ENCODE results near the gene PLCB3. TPM values are rescaled to one million over a fixed set of nuclear protein-coding genes. Genes with fewer than 3 reads are reported as not detected.

The PLCB3 gene
- total and polyA plus RNA-seq, 4 experiments from 2014 or later: 0.71 to 11.9 (median 10.8) TPM; not detected in 1

GRCh38 chr11:64288353-64288750, 37.0 kb downstream of the PLCB3 start:
- H3K9me3 ChIP-seq (ENCODE audit: control insufficient read depth in 1 of 2, low read length in 2 of 2): no peaks in the 10 kb centered on the region
- DNase-seq: no peak
- CTCF ChIA-PET (ENCODE audit: partially characterized antibody): interaction anchor here (1.6 to 2.6 kb wide), 2 partner anchors 20 to 83 kb away, joined by 3 to 10 read pairs; no protein-coding TSS in a partner anchor
- no peaks in the 10 kb centered on the region for H3K9me3 Mint-ChIP-seq
- H3K27ac ChIP-seq (ENCODE audit: low read depth, low read length): no peak overlapping the region
- no peaks in the 10 kb centered on the region for H3K36me3 ChIP-seq (ENCODE audit: insufficient read depth, low read length)
- peaks cover 0 to 4% of the 10 kb centered on the region in 2 donors for H3K36me3 Mint-ChIP-seq
- intact Hi-C loops (cut with micrococcal nuclease): no loop called here
- POLR2A ChIA-PET (ENCODE audit: partially characterized antibody): interaction anchor here (0.9 to 8.6 kb wide), 2 partner anchors 15 to 19 kb away, joined by 3 to 81 read pairs; partner anchors contain the start of genes CATSPERZ and ESRRA
- H3K27me3 Mint-ChIP-seq: peaks cover 11 to 14% of the 10 kb centered on the region in 2 donors
- peaks cover 17% of the 10 kb centered on the region for H3K27me3 ChIP-seq (ENCODE audit: insufficient read depth, low read length)
- peak overlapping the region in 2 of 8 donors; percentile 25 to 29 for H3K4me3 Mint-ChIP-seq
- no peak overlapping the region for H3K4me3 ChIP-seq (ENCODE audit: low read length in 2 of 2)
- H3K27ac Mint-ChIP-seq: no peak overlapping the region
- peaks cover 9 to 43% (median 19%) of the 10 kb centered on the region in 4 donors for H3K4me1 Mint-ChIP-seq
- peaks cover 29% of the 10 kb centered on the region for H3K4me1 ChIP-seq (ENCODE audit: insufficient read depth, low read length)

- H3K27me3 Mint-ChIP-seq: peaks cover 16% of the 10 kb centered on the region in 2 donors
- no peak overlapping the region for H3K4me3 ChIP-seq (ENCODE audit: low read length in 2 of 2)
- peaks cover 20% of the 10 kb centered on the region for H3K27me3 ChIP-seq (ENCODE audit: insufficient read depth, low read length)
- H3K9me3 Mint-ChIP-seq: no peaks in the 10 kb centered on the region
- H3K9me3 ChIP-seq (ENCODE audit: control insufficient read depth in 1 of 2, low read length in 2 of 2): no peaks in the 10 kb centered on the region
- no peaks in the 10 kb centered on the region for H3K36me3 ChIP-seq (ENCODE audit: insufficient read depth, low read length)
- DNase-seq: no peak
- peaks cover 0 to 4% of the 10 kb centered on the region in 2 donors for H3K36me3 Mint-ChIP-seq
- H3K4me3 Mint-ChIP-seq: peak overlapping the region in 2 of 8 donors; percentile 42 to 49
- CTCF ChIA-PET (ENCODE audit: partially characterized antibody): interaction anchor here (1.6 to 2.6 kb wide), 3 partner anchors 12 to 84 kb away, joined by 3 to 12 read pairs (median 10); partner anchors contain the start of gene CATSPERZ
- peaks cover 6 to 36% (median 15%) of the 10 kb centered on the region in 4 donors for H3K4me1 Mint-ChIP-seq
- no peak overlapping the region for H3K27ac ChIP-seq (ENCODE audit: low read depth, low read length)
- intact Hi-C loops (cut with micrococcal nuclease): no loop called here
- peak overlapping the region in 2 of 7 donors; percentile 21 to 36 for H3K27ac Mint-ChIP-seq
- H3K4me1 ChIP-seq (ENCODE audit: insufficient read depth, low read length): peaks cover 22% of the 10 kb centered on the region
- POLR2A ChIA-PET (ENCODE audit: partially characterized antibody): interaction anchor here (0.9 to 8.6 kb wide), 3 partner anchors 14 to 42 kb away, joined by 3 to 81 read pairs (median 3); partner anchors contain the start of genes CATSPERZ, ESRRA and PPP1R14B
These were observed 37.8 kb downstream of the PLCB3 start for GRCh38 chr11:64289002-64289564.

- H3K4me3 Mint-ChIP-seq: peak overlapping the region; percentile 43 to 80 (median 72)
- peak overlapping the region in 2 of 7 donors; percentile 15 to 35 for H3K27ac Mint-ChIP-seq
- peaks cover 6 to 22% (median 13%) of the 10 kb centered on the region in 4 donors for H3K4me1 Mint-ChIP-seq
- DNase-seq: peak in 1 of 5 donors; percentile 32
- H3K27me3 Mint-ChIP-seq: peaks cover 22 to 28% of the 10 kb centered on the region in 2 donors
- no peaks in the 10 kb centered on the region for H3K36me3 Mint-ChIP-seq
- Histone ChIP-seq H3K36me3 (ENCODE audit: insufficient read depth, low read length) (no peaks in the 10 kb centered on the region), H3K4me3 (ENCODE audit: low read length in 2 of 2) (no peak overlapping the region), H3K9me3 (ENCODE audit: control insufficient read depth in 1 of 2, low read length in 2 of 2) (no peaks in the 10 kb centered on the region), H3K4me1 (ENCODE audit: insufficient read depth, low read length) (peaks cover 19% of the 10 kb centered on the region), H3K27me3 (ENCODE audit: insufficient read depth, low read length) (peaks cover 32% of the 10 kb centered on the region), H3K27ac (ENCODE audit: low read depth, low read length) (no peak overlapping the region)
- CTCF ChIA-PET (ENCODE audit: partially characterized antibody): interaction anchor here (0.7 to 2.6 kb wide), 3 partner anchors 10 to 86 kb away, joined by 3 to 12 read pairs (median 10); partner anchors contain the start of gene CATSPERZ
- POLR2A ChIA-PET (ENCODE audit: partially characterized antibody): interaction anchor here (1.4 to 8.6 kb wide), 2 partner anchors 13 to 84 kb away, joined by 3 to 81 read pairs; partner anchors contain the start of genes CATSPERZ, ESRRA and FERMT3
- intact Hi-C loops (cut with micrococcal nuclease): no loop called here
- no peaks in the 10 kb centered on the region for H3K9me3 Mint-ChIP-seq
These were observed 39.3 kb downstream of the PLCB3 start for GRCh38 chr11:64290352-64291261.

- ChIA-PET CTCF (ENCODE audit: partially characterized antibody) (interaction anchor here (1.6 kb wide), 1 partner anchor 10 kb away, joined by 7 read pairs; no protein-coding TSS in a partner anchor), POLR2A (ENCODE audit: partially characterized antibody) (no interaction called here)
These were observed 40.0 kb downstream of the PLCB3 start, which contains the start of gene KCNK4 for GRCh38 chr11:64291262-64291751. Gene KCNK4 (plus strand): TSS chr11:64291302. CDS start chr11:64293019, 1,717 bp downstream.

GRCh38 chr11:64291752-64292459, 40.6 kb downstream of the PLCB3 start:
- peak in 1 of 5 donors; percentile 34 for DNase-seq
- CTCF ChIA-PET (ENCODE audit: partially characterized antibody): interaction anchor here (1.6 kb wide), 2 partner anchors 9 to 12 kb away, joined by 6 to 7 read pairs; no protein-coding TSS in a partner anchor
- Histone ChIP-seq H3K36me3 (ENCODE audit: insufficient read depth, low read length) (no peaks in the 10 kb centered on the region), H3K4me1 (ENCODE audit: insufficient read depth, low read length) (peaks cover 12% of the 10 kb centered on the region), H3K4me3 (ENCODE audit: low read length in 2 of 2) (peak overlapping the region in 1 of 2 donors; percentile 27), H3K27ac (ENCODE audit: low read depth, low read length) (no peak overlapping the region), H3K27me3 (ENCODE audit: insufficient read depth, low read length) (peaks cover 40% of the 10 kb centered on the region), H3K9me3 (ENCODE audit: control insufficient read depth in 1 of 2, low read length in 2 of 2) (no peaks in the 10 kb centered on the region)
- Mint-ChIP-seq H3K9me3 (no peaks in the 10 kb centered on the region), H3K36me3 (no peaks in the 10 kb centered on the region), H3K27me3 (peaks cover 35 to 37% of the 10 kb centered on the region in 2 donors), H3K4me1 (peaks cover 4 to 14% (median 7%) of the 10 kb centered on the region in 4 donors), H3K27ac (no peak overlapping the region), H3K4me3 (peak overlapping the region in 1 of 8 donors; percentile 77)
- POLR2A ChIA-PET (ENCODE audit: partially characterized antibody): interaction anchor here (0.8 to 1.9 kb wide), 3 partner anchors 20 to 85 kb away, joined by 3 to 5 read pairs (median 5); no protein-coding TSS in a partner anchor
- intact Hi-C loops (cut with micrococcal nuclease): no loop called here

More at GRCh38 chr11:64291262-64291751, 40.0 kb downstream of the PLCB3 start, which contains the start of gene KCNK4:
- Mint-ChIP-seq H3K9me3 (no peaks in the 10 kb centered on the region), H3K36me3 (no peaks in the 10 kb centered on the region), H3K27ac (peak within 1 kb of the TSS in 2 of 7 donors; percentile 15 to 35), H3K4me1 (peaks cover 6 to 20% (median 12%) of the 10 kb centered on the region in 4 donors), H3K4me3 (peak within 1 kb of the TSS; percentile 43 to 80 (median 72)), H3K27me3 (peaks cover 29 to 32% of the 10 kb centered on the region in 2 donors)
- Histone ChIP-seq H3K27ac (ENCODE audit: low read depth, low read length) (no peak within 1 kb of the TSS), H3K36me3 (ENCODE audit: insufficient read depth, low read length) (no peaks in the 10 kb centered on the region), H3K4me3 (ENCODE audit: low read length in 2 of 2) (peak within 1 kb of the TSS in 1 of 2 donors; percentile 27), H3K9me3 (ENCODE audit: control insufficient read depth in 1 of 2, low read length in 2 of 2) (no peaks in the 10 kb centered on the region), H3K27me3 (ENCODE audit: insufficient read depth, low read length) (peaks cover 35% of the 10 kb centered on the region), H3K4me1 (ENCODE audit: insufficient read depth, low read length) (peaks cover 14% of the 10 kb centered on the region)
- peak in 1 of 5 donors; percentile 24 for DNase-seq
- intact Hi-C loops (cut with micrococcal nuclease): no loop called here

Measured in CD4-positive, alpha-beta memory T cell (primary cell).